K562 (cell line): ENCODE measurements around the gene C1orf167. TPM values are rescaled to one million over a fixed set of nuclear protein-coding genes. Genes with fewer than 3 reads are reported as not detected.

Source experiments
- ATAC-seq: fragments of 200-7000 bp; cut with Tn5 transposase; 3 replicates; pipeline ENCODE4 v1.9.1; 2020; ENCODE audit warnings: moderate library complexity
- BruUV-seq: library from RNA; stranded (reverse); fragments of 400-500 nt; replicated peaks from 2 replicates; lab custom pipeline; 2021; lab: Mats Ljungman, UMichigan
- CTCF ChIA-PET: fragments of 300-600 bp; formaldehyde crosslinking; extraction: SDS; loops from one replicate; lab custom pipeline; 2021; ENCODE audit warnings: low intra/inter-chr PET ratio; lab: Yijun Ruan, JAX
- POLR2A ChIA-PET: fragments of 300-600, 350-650 bp; sonication (Branson Sonifier 250); formaldehyde crosslinking; extraction: SDS; loops from one replicate; lab custom pipeline; 2021; ENCODE audit warnings: antibody characterized with exemption, inconsistent platforms; lab: Yijun Ruan, JAX
- DNase-seq, 4 experiments: peaks; one replicate each; pipeline versions ENCODE4 v3.0.0 to v3.0.0-alpha.2; 2011 to 2018; ENCODE audit warnings: low spot score in 3 of 4, mixed read lengths in 3 of 4; ENCODE audit errors: extremely low read depth in 1 of 4
- FAIRE-seq: peaks from 2 replicates; lab custom pipeline; 2011; peaks lifted over from hg19 to GRCh38; lab: Jason Lieb, UNC
- H2AFZ ChIP-seq: 2 replicates; pipeline ENCODE4 v1.6.0; 2011; ENCODE audit warnings: low read depth, low read length, control low read depth, inconsistent platforms
- H3K27ac ChIP-seq: fragments of 200-600 bp; 3 replicates; pipeline ENCODE4 v1.8.0; 2011; ENCODE audit warnings: low read depth, mild to moderate bottlenecking, control low read depth, inconsistent platforms, low read length, moderate library complexity, mixed read lengths; ENCODE audit errors: extremely low read depth
- H3K27me3 ChIP-seq, 2 experiments: fragments of 300-600 bp in 1 of 2; 2 replicates in 1 of 2; 3 replicates in 1 of 2; pipeline versions ENCODE4 v1.6.0 to v1.8.0; 2011; ENCODE audit warnings: inconsistent platforms in 2 of 2, low read length in 2 of 2, mild to moderate bottlenecking in 1 of 2, mixed read lengths in 1 of 2, moderate library complexity in 1 of 2; ENCODE audit not compliant: control insufficient read depth in 2 of 2, insufficient read depth in 2 of 2
- H3K36me3 ChIP-seq: fragments of 300-600 bp; 3 replicates; pipeline ENCODE4 v1.8.0; 2011; ENCODE audit warnings: mild to moderate bottlenecking, low read length, inconsistent platforms; ENCODE audit not compliant: control insufficient read depth, insufficient read depth
- H3K4me1 ChIP-seq, 2 experiments: fragments of 200-600 bp in 1 of 2; replicated peaks in 1 of 2; 2 replicates in 1 of 2; 3 replicates in 1 of 2; pipeline versions ENCODE4 v1.5.1 to v1.8.0; 2011; ENCODE audit warnings: inconsistent platforms in 2 of 2, low read length in 2 of 2, mild to moderate bottlenecking in 1 of 2, mixed read lengths in 1 of 2, moderate library complexity in 1 of 2; ENCODE audit not compliant: control insufficient read depth in 2 of 2, insufficient read depth in 2 of 2
- H3K4me2 ChIP-seq: 2 replicates; pipeline ENCODE4 v1.6.1; 2011; ENCODE audit warnings: low read length, control low read depth, inconsistent platforms, mixed read lengths; ENCODE audit not compliant: insufficient read depth
- H3K4me3 ChIP-seq: fragments of 200-600 bp; sonication (generic), shearing (Covaris generic); 2 replicates; pipeline ENCODE4 v1.5.1; 2016; ENCODE audit warnings: control low read depth, inconsistent platforms
- H3K79me2 ChIP-seq: fragments of 200-600 bp; 3 replicates; pipeline ENCODE4 v1.8.0; 2011; ENCODE audit warnings: low read length, inconsistent platforms; ENCODE audit not compliant: control insufficient read depth, insufficient read depth
- H3K9ac ChIP-seq, 2 experiments: 2 replicates each; pipeline versions ENCODE4 v1.6.0 to v1.6.1; 2011; ENCODE audit warnings: low read depth in 2 of 2, low read length in 2 of 2, control low read depth in 1 of 2, inconsistent platforms in 1 of 2, mild to moderate bottlenecking in 1 of 2, mixed read lengths in 1 of 2; ENCODE audit not compliant: insufficient read depth in 1 of 2
- H3K9me1 ChIP-seq: one replicate; pipeline ENCODE4 v1.6.0; 2011; ENCODE audit warnings: inconsistent platforms, mild to moderate bottlenecking, low read length, moderate library complexity; ENCODE audit not compliant: control insufficient read depth, insufficient read depth
- H3K9me3 ChIP-seq: replicated peaks from 2 replicates; pipeline ENCODE4 v1.5.1; 2011; ENCODE audit warnings: low read depth, low read length, inconsistent platforms; ENCODE audit not compliant: control insufficient read depth, insufficient read depth
- H4K20me1 ChIP-seq: replicated peaks from 2 replicates; pipeline ENCODE4 v1.6.1; 2011; ENCODE audit warnings: low read length, inconsistent platforms, mixed read lengths; ENCODE audit not compliant: control insufficient read depth, insufficient read depth
- POLR2G ChIP-seq: fragments of 200-400 bp; formaldehyde crosslinking; IDR thresholded peaks from 2 replicates; pipeline ENCODE4 v1.6.1; 2017; ENCODE audit warnings: low read depth, mild to moderate bottlenecking, antibody characterized with exemption, low read length, moderate library complexity
- TEAD4 ChIP-seq, 2 experiments: sonication (generic) in 1 of 2; formaldehyde crosslinking in 1 of 2; IDR thresholded peaks; 2 replicates each; pipeline versions ENCODE4 v1.6.1 to v1.8.0; 2012 to 2022; ENCODE audit warnings: borderline replicate concordance in 1 of 2, inconsistent platforms in 1 of 2, low read length in 1 of 2, mild to moderate bottlenecking in 1 of 2, missing genetic modification reagents in 1 of 2
- ZNF121 ChIP-seq: sonication (generic); formaldehyde crosslinking; conservative IDR thresholded peaks from 2 replicates; pipeline ENCODE4 v1.8.0; 2022; ENCODE audit warnings: missing genetic modification reagents
- ZNF24 ChIP-seq: fragments of 450-650 bp; IDR thresholded peaks from 2 replicates; pipeline ENCODE4 v1.6.1; 2016
- WGBS: fragments of 100-300 bp; shearing (Covaris generic); methylation state at CpG from one replicate; pipeline ENCODE4 v1.1.6; 2016; ENCODE audit warnings: low coverage, mixed read lengths; ENCODE audit not compliant: insufficient coverage; ENCODE audit errors: missing lambda C conversion rate; 5-methylcytosine and 5-hydroxymethylcytosine counted together
- in situ Hi-C: fragments of 300-500 bp; cut with MboI; formaldehyde crosslinking; loops from 4 replicates; pipeline ENCODE4 v1.15.0; 2018; ENCODE audit warnings: inconsistent platforms, mixed read lengths
- intact Hi-C: fragments of 100-400 bp; cut with micrococcal nuclease; formaldehyde crosslinking; loops from 2 replicates; pipeline ENCODE4 v1.14.2; 2022
- polyA plus RNA-seq, 8 experiments: library from polyadenylated mRNA; depleted of rRNA in 4 of 8; stranded (reverse) in 5 of 8; unstranded in 3 of 8; fragments of >200 nt; fragmentation: Nextera tagmentation in 2 of 8; fragmentation: Illumina TruSeq in 1 of 8; extraction: Ambion mirVana in 2 of 8; extraction: Trizol in 1 of 8; gene quantifications; 2 replicates each; pipeline versions ENCODE4 v1.2.1 to v1.2.3, GENCODE V29; 2011 to 2014; ENCODE audit warnings: inconsistent platforms in 1 of 8, missing spikeins in 1 of 8
- total RNA-seq, 7 experiments: library from RNA; depleted of rRNA in 6 of 7; stranded (reverse); fragments of >200 nt in 6 of 7; fragmentation: Illumina TruSeq in 2 of 7; extraction: Trizol in 2 of 7; gene quantifications; 2 replicates each; pipeline versions ENCODE4 v1.2.1 to v1.2.3, GENCODE V29; 2011 to 2021; ENCODE audit warnings: low replicate concordance in 1 of 7
- TF ChIP-seq, protein P1 (sequence below): fragments of 250-450 bp; sonication (Bioruptor Pico); IDR thresholded peaks from 2 replicates; pipeline ENCODE4 v1.5.0; 2021; ENCODE audit warnings: mild to moderate bottlenecking, borderline replicate concordance
- TF ChIP-seq, protein P2 (sequence below): fragments of 250-450 bp; sonication (Bioruptor Pico); IDR thresholded peaks from 2 replicates; pipeline ENCODE4 v1.8.0; 2022; ENCODE audit warnings: moderate library complexity, mild to moderate bottlenecking, inconsistent platforms

C1orf167 gene
- total and polyA plus RNA-seq, 9 of the 15 experiments (the other 6 are each of a cell fraction or from before 2014, with no cell fraction given): 0.22 to 0.86 (median 0.31) TPM; not detected in 2

DNA sequence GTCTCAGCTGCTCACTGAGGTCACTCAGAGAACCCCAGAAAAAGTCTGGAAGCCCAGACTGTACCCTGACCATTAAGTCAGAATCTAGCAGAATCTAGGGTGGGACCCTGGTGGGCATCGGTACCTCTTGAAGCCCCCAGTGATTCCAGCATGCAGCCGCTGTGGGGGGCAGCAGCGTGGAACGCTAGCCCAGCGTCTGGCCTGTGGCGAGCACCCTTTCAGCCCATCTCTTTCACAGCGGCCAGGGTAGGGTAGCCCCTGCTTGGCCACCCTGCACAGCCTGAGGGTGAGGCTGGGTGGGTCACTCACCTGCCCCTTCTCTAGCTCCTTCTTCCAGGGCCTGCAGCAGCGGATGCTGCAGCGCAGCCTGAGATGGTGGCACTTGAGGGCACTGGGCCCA lies 16.3 kb downstream of the C1orf167 start:
- FAIRE-seq: no peak
- DNase-seq: no peak
- no peaks in the 10 kb centered on the region; the same call in 1 of the 2 replicates for H4K20me1 ChIP-seq
- CTCF ChIA-PET: no interaction called here
- H3K79me2 ChIP-seq: no peaks in the 10 kb centered on the region
- in situ Hi-C loops: no loop called here
- TF ChIP-seq POLR2G (no peak), ZNF24 (no peak), ZNF121 (CRISPR knock-in tag) (0 out of 2 replicates have a peak, but pooled peaks have one; percentile 32), TEAD4 (IDR thresholded peaks at IDR 0.05; ENCODE audit: low read length) (no peak), TEAD4 (CRISPR knock-in tag; IDR thresholded peaks at IDR 0.05; ENCODE audit: borderline replicate concordance) (0 out of 2 replicates have a peak, but pooled peaks have one; percentile 10)
- TF ChIP-seq, protein P1, sequence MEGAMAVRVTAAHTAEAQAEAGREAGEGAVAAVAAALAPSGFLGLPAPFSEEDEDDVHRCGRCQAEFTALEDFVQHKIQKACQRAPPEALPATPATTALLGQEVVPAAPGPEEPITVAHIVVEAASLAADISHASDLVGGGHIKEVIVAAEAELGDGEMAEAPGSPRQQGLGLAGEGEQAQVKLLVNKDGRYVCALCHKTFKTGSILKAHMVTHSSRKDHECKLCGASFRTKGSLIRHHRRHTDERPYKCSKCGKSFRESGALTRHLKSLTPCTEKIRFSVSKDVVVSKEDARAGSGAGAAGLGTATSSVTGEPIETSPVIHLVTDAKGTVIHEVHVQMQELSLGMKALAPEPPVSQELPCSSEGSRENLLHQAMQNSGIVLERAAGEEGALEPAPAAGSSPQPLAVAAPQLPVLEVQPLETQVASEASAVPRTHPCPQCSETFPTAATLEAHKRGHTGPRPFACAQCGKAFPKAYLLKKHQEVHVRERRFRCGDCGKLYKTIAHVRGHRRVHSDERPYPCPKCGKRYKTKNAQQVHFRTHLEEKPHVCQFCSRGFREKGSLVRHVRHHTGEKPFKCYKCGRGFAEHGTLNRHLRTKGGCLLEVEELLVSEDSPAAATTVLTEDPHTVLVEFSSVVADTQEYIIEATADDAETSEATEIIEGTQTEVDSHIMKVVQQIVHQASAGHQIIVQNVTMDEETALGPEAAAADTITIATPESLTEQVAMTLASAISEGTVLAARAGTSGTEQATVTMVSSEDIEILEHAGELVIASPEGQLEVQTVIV: no peak
- TF ChIP-seq, protein P2, sequence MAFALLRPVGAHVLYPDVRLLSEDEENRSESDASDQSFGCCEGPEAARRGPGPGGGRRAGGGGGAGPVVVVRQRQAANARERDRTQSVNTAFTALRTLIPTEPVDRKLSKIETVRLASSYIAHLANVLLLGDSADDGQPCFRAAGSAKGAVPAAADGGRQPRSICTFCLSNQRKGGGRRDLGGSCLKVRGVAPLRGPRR (CRISPR knock-in tag): no peak
- TF ChIP-seq, all 486 proteins: peak for 2
- no peaks in the 10 kb centered on the region for H3K27me3 ChIP-seq
- POLR2A ChIA-PET: interaction anchor here (0.7 to 8.5 kb wide), 8 partner anchors 9 to 588 kb away, joined by 3 to 66 read pairs (median 5); no protein-coding TSS in a partner anchor
- BruUV-seq: no TSS peak
- H3K4me2 ChIP-seq: no peak overlapping the region
- intact Hi-C loops: no loop called here
- 78% methylated on average over 9 of the region's 9 CpGs for WGBS
- no peaks in the 10 kb centered on the region for H3K9me3 ChIP-seq
- H2AFZ ChIP-seq: no peak overlapping the region
- no peaks in the 10 kb centered on the region for H3K9me1 ChIP-seq
- no peak overlapping the region for H3K27ac ChIP-seq
- peak overlapping the region in 1 of 2 experiments; percentile 64; a peak in 1 of 4 replicates for H3K9ac ChIP-seq
- no peak for ATAC-seq
- no peak overlapping the region for H3K4me3 ChIP-seq
- no peaks in the 10 kb centered on the region for H3K36me3 ChIP-seq
- H3K4me1 ChIP-seq: peaks cover 0 to 35% of the 10 kb centered on the region in 2 experiments; a peak in 3 of 5 replicates
